HG03039 (cell line): ENCODE data around the gene LRRC37A.
"Not testable (repeated sequence)": the region's sequence is repeated elsewhere in the genome, so short reads cannot be mapped to it uniquely, and the experiment has no call there.

ENCODE experiments used
- ATAC-seq: cut with Tn5 transposase; IDR thresholded peaks from one replicate; pipeline ENCODE4 v1.9.1; 2021; ENCODE audit warnings: mild to moderate bottlenecking, moderate library complexity; ENCODE audit not compliant: unreplicated experiment

Gene LRRC37A

DNA sequence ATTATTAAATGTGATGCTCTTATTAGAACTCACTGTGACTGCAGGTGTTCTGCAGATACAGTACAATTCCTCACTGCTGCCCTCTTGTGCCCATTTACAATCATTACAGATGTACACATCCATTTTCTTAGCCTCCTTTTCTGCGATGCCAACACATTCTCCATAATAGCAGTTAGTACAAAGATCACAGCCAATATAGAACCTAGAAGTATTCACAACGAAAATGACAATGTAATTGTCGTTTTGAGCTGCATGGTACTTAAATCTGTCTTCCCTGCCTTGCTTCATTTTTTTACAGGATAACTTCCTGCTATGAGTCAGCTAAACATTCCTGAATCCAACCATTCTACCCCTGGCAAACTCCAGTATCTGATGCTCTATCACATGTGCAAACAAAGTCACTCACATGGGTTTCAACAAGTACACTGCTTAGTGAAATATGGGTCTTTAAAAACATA is 8.1 kb upstream of the LRRC37A start:
- ATAC-seq = not testable (repeated sequence)

DNA sequence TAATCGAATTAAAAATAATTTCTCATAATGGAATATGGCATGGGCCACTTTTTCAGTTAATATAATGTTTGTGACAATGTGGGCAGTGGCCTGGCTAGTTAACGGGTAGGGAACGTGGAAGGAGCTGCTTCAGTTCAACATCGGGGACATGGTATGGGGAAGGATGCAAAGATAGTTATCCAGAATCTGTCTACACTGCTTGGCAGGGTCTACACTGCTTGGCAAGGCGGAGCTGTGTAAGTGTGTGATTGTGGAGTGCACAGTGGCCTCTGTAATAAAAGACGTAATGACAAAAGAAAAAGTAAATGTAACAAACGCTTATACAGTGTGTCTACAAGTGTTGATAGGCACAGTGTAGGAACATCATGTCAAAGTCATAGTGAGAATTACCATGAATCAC is 7.3 kb upstream of the LRRC37A start:
- not testable (repeated sequence) for ATAC-seq

DNA sequence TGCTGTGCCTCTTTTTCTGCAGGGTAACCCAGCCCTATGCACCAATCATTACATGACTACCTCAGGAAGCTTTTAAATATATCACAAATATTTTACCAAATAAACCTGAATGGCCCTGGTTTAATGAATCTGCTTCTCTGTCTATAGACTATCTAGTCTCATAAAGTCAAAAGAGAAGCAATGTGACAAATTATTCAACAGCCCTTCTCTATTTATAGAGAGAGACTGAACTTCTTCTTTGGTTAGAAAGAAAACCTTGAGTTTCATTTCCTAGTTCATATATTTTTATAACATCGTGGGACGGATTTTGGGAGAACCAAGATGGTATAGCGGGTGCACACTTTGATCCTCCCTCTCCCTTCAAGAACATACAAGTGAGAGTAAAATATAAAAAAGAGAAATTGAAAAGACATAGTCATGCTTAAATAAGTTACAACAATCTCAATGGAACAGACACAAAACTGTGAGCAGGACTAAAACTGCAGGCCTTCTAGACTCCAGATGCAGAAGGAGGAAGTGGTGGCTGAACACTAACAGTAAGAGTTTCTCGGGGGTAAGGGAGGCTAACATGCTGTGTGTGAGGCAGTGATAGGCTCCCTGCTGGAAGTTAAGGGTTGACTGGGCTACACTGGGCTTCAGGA is 3.9 kb upstream of the LRRC37A start:
- ATAC-seq = peak; percentile 78

DNA sequence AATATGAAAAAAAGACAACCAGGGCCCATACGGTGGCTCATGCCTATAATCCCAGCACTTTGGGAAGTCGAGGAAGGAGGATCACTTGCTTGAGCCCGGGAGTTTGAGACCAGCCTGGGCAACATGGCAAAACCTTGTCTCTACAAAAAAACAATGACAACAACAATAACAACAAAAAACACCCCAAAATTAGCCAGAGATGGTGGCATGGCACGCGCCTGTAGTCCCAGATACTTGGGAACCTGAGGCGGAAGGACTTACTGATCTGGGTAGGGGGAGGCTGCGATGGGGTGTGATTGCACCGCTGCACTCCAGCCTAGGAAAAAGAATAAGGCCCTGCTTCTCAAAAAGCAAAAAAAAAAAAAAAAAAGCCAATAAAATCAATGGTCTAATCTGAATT is 3.3 kb upstream of the LRRC37A start:
- ATAC-seq = not testable (repeated sequence)

DNA sequence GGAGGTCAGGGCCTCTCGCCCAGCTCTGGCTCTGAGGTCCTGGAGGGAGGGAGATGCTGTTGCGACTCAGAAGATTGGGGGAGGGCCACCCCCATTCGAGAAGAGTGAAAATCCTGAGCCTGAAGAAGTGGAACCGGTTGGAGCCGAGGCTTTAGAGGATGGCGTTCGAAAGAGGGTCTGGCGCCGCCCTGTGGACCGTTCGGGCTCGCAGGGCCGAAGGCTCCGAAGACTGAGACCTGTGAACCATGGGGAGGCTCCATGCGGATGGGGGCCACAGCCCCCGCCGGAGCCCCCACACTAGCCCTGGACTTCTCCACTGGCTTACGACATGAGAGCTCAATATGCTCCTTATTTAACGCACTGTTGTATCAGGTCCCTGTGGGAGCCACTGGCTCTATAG is 46.3 kb downstream of the LRRC37A start:
- ATAC-seq = not testable (repeated sequence)

DNA sequence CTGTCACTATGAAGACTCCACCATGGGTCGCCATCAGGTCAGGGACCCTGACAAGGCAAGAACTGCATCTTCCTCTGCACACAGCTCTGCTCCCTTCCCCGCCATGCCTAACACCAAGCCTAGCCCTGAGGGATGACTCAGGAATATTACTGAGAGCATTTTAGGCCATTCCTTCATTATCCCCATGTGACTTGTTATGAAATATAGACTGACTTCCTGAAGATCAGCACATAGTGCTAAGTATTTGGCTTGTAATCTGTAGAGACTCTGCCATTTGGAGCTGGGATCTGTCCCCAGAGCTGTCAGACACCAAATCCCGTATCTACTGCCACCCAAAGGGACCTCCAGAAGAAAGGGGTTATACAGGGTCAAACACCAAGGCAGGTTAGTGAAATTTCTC is 47.2 kb downstream of the LRRC37A start:
- not testable (repeated sequence) for ATAC-seq

DNA sequence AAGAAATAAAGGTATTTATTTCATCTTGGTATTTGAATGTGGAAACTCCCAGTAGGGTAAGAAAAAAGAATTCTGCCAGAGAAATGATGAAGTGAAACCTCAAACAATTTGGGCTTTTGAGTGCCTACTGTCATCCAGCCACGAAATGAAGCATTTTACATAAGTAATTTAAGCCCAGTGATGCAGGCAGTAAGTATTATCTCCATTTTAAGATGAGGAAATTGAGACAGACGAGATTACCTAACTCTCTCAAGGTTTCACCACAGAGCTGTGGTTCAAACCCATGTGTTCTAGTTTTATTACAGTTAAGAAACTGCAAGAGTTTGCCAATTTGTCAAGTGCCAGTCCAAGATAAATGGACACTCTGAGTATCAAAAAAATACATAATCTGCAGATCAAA is 53.4 kb downstream of the LRRC37A start:
- ATAC-seq = not testable (repeated sequence)

DNA sequence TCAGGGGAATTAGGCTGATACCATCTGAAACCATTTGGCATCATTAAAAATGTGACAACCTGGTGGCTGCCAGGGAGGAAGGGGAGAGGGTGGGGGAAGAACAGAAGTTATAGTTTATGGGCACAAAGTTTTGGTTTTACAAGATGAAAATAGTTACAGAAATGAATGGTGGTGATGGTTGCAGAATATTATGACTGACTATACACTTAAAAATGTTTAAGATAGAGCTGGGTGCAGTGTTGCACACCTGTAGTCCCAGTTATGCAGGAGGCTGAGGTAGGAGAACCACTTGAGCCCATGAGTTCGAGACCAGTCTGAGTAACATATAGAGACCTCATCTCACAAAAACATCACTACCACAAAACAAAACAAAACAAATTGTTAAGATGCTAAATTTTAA is 54.1 kb downstream of the LRRC37A start:
- not testable (repeated sequence) for ATAC-seq

DNA sequence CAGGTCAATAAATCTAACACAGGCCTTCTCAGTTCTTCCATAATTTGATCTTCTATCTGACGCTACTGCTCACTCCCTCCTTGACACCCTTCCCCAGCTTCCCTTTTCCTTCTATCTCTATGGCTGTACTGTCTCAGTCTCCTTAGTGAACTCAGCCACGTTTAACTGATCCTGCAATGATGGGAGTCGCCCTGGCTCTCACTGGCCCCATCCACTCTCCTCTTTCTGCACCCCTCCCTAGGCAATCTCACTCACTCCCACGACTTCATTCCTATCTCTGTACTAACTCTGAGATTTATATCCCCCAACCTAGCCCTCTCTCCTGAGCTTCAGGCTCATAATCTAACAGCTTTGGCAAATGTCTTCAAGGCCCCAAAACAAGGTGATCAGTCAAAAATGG is 58.9 kb downstream of the LRRC37A start:
- ATAC-seq = not testable (repeated sequence)

DNA sequence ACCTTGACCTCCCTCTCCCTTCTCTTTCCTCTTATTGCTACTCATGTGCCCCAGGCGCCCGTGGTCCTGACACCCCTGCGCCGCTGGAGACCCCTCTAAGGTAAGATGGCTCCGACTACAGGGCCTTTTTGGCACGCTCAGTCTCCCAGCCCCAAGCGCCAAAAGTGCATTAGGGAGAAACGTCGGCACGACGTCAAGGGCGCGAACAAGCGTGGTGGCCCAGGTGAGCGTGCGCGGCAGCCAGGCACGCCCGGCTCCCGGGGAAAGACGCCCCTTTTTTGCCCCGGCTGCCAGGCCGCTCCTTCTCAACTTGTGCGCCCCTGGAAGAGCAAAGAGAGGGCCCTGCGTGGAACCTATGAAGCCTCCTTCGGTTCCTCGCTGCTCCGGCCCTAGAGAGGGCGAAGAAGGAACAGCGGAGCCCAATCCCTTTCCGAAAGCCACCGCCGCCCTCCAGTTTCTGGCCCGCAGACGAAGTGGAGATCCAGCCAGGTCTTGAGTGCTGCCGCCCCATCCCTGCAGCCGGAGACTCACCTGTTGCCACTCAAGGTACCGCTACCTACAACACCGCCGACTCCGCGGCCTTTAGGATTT is 66.3 kb downstream of the LRRC37A start:
- peak; percentile 34 for ATAC-seq

DNA sequence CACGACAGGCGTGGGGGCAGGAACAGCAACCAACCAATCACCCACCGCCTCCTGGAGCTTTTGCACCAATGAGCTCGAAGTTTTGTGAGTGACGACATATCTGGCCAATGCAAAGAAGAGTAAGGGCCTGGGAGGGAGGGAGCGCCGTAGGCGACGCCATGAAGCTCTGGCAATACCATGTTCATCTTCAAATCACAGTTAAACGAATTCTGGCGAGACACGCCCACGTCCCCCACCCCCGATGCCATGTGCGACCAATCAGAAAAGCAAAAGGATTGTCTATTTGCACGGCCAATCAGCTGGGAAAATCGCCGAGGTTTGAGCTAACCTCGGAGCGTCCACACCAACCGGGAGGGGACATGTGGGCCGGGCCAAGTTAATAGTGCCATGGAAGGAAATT is 66.8 kb downstream of the LRRC37A start, which contains the start of gene ARL17B:
Gene ARL17B, minus strand, starts transcription at position 12 of the 400 bp plus-strand sequence. CDS start 3,369 bp downstream, outside the sequence.
- ATAC-seq = peak; percentile 91

DNA sequence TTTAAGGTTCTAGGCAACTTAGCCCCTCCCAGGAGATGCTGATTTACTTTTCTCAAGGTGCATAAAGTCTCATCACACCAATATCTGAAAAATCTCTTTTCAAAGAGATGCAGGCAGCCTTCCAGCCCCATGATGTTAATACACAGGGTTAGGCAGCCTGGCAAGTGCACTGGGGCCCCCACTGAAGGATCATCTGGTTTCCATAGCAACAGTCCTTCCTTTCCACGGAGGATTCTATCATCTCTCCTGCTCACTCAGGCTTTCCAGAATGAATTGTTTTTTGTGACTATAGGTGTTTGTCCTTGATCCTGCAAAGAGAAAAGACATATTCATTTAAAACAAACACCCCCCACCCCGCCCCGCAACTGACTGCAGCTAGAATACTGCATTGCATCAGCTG is 72.6 kb downstream of the LRRC37A start:
- ATAC-seq = not testable (repeated sequence)

DNA sequence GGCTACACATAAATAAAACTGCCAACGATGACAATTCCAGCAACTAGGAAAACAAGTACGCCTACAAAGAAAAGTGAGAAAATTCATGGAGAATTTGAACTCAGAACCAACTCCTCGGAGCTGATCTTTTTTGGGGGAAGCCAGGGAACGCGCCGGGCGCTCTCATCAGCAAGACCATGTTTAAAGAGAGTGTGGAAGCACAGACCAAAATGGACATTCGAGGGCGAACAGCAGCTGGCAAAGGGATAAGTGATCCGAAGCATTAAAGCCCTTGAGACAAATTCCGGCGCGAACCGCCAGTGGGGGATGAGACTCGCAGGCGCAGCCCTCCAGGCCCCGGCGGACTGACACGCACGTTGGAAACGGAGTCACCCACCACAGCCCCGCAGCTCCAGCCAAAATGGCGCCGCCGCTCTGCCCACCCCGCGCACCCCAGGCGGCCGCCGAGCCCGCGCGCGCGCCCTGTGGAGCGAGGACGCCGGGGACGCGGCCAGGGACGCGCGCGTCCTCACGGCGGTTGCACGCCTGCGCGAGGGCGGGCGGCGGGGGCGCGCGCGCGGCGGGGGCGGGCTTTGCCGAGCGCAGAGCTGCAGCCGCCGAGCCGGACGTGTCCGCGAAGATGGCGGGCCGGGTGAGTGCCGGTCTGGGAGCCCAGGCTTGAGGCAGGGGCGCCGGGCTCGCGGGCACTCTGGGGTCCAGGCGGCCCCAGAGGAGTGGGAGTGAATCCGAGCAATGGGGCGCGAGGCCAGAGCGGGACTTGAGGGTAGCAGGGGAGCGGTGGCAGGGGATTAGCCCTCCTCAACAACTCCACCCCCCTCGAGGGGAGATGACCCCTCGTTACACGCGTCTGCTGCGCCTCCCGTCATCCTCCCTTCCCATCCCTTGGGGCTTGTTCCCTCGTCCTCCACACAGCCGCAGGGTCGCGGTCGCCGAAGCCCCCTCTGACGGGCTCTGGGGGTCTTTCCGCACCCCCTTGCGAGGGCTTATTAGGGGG is 77.6 kb downstream of the LRRC37A start:
- peak; percentile 78 for ATAC-seq

DNA sequence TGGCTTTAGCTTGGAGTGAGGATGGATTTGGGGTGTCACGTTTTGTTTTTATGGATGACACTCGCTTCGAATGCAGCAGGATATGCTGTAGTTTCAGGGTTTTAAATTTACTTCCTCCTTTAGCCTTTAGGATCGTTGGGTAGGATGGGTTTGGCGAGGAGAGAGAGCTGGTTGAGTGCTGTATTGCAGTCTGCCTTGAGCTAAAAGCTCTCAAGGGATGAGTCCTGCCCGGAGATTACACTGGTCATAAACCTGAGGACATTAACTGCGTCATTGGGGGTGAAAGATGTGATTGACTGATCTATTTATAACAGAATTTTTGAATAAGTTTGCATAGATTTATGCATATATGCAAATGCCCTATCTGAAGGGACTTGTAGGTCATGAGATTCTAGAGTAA is 78.5 kb downstream of the LRRC37A start:
- not testable (repeated sequence) for ATAC-seq

DNA sequence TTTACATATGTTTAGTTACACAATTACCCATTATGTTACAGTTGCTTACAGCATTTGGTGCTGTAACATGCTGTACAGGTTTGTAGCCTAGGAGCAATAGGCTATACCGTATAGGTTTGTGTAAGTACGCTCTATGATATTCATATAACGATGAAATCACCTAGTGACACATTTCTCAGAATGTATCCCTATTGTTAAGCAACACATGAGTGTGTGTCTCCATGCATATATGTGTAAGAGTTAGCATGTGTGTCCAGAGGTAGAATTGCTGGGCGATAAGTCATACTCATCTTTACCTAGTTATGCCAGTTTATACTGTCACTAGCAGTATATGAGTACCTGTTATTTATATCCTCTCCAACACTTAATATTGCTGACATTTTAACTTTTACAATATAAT is 88.2 kb downstream of the LRRC37A start:
- not testable (repeated sequence) for ATAC-seq

DNA sequence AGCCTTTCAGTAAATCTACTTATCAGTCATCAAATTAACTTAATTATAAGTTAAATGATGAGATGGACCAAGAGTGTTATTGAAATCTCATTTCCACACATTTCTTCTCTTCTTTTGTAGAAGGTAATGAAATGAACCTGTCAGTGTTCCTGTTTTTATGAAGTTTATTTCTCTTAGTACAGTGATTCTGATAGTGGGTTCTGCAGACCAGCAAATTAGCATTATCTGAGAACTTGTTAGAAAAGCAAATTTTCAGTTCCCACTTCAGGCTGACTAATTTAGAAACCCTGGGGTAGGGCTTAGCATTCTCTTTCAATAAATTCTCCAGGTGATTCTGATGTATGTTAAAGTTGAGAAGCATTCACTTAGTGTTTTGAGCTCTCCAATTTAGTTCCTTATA is 90.6 kb downstream of the LRRC37A start:
- not testable (repeated sequence) for ATAC-seq
